Natural killer cell (primary cell): ENCODE measurements around the gene ANKRD52. TPM values are rescaled to one million over a fixed set of nuclear protein-coding genes. Genes with fewer than 3 reads are reported as not detected.

Source experiments
- ATAC-seq, 3 donors: fragments of 150-1000 bp in 2 of 3; fragments of 200-7000 bp in 1 of 3; cut with Tn5 transposase; 1 replicate in 1 of 3; 2 replicates in 2 of 3; pipeline ENCODE4 v1.10.0; 2021; ENCODE audit warnings: mild to moderate bottlenecking in 2 of 3, moderate library complexity in 2 of 3
- DNase-seq, 2 donors: peaks; one replicate each; pipeline versions ENCODE4 v3.0.0 to v3.0.0-alpha.2; 2013 to 2021; ENCODE audit warnings: mixed read lengths in 1 of 2
- H3K27ac ChIP-seq: one replicate; pipeline ENCODE4 v1.5.1; 2013; ENCODE audit warnings: mild to moderate bottlenecking, low read length
- H3K27me3 ChIP-seq: one replicate; pipeline ENCODE4 v1.6.1; 2013; ENCODE audit warnings: low read length; ENCODE audit not compliant: control insufficient read depth, insufficient read depth
- H3K36me3 ChIP-seq: one replicate; pipeline ENCODE4 v1.6.1; 2013; ENCODE audit warnings: low read length; ENCODE audit not compliant: control insufficient read depth, insufficient read depth
- H3K4me1 ChIP-seq: one replicate; pipeline ENCODE4 v1.6.1; 2013; ENCODE audit warnings: low read length; ENCODE audit not compliant: control insufficient read depth, insufficient read depth
- H3K4me3 ChIP-seq: one replicate; pipeline ENCODE4 v1.5.1; 2013; ENCODE audit warnings: low read length
- H3K9me3 ChIP-seq: one replicate; pipeline ENCODE4 v1.6.1; 2013; ENCODE audit warnings: low read length; ENCODE audit not compliant: control insufficient read depth, insufficient read depth
- H3K27ac Mint-ChIP-seq, 2 donors: one replicate each; pipeline ENCODE4 v1.8.0; 2022; ENCODE audit warnings: mild to moderate bottlenecking in 2 of 2, mixed read lengths in 2 of 2, moderate library complexity in 1 of 2
- H3K27me3 Mint-ChIP-seq, 2 donors: one replicate each; pipeline ENCODE4 v1.8.0; 2022; ENCODE audit warnings: low read depth in 2 of 2, mixed read lengths in 2 of 2
- H3K36me3 Mint-ChIP-seq: one replicate; pipeline ENCODE4 v1.8.0; 2022; ENCODE audit warnings: mixed read lengths
- H3K4me1 Mint-ChIP-seq, 2 donors: one replicate each; pipeline ENCODE4 v1.8.0; 2022; ENCODE audit warnings: mixed read lengths in 2 of 2
- H3K4me3 Mint-ChIP-seq: one replicate; pipeline ENCODE4 v1.8.0; 2022; ENCODE audit warnings: mild to moderate bottlenecking, moderate library complexity, mixed read lengths
- H3K9me3 Mint-ChIP-seq, 2 donors: one replicate each; pipeline ENCODE4 v1.8.0; 2022; ENCODE audit warnings: mixed read lengths in 2 of 2
- WGBS: methylation state at CpG from one replicate; pipeline ENCODE4 v1.1.7; 2013; ENCODE audit warnings: missing lambda C conversion rate; ENCODE audit not compliant: insufficient coverage; 5-methylcytosine and 5-hydroxymethylcytosine counted together
- intact Hi-C: fragments of 100-400 bp; cut with micrococcal nuclease; formaldehyde crosslinking; loops from one replicate; pipeline ENCODE4 v1.14.2; 2022
- total RNA-seq, 4 donors: library from RNA; stranded (reverse); fragments of 120-200 nt in 1 of 4; gene quantifications; one replicate each; pipeline versions ENCODE4 v1.2.3 to v1.2.4, GENCODE V29; 2013 to 2022
- TF ChIP-seq, protein P1 (sequence below): fragments of 200-600 bp; IDR thresholded peaks from one replicate; pipeline ENCODE4 v1.8.0; 2022; ENCODE audit warnings: antibody characterized with exemption

Gene ANKRD52
- total RNA-seq, 3 donors from 2014 or later (not counting 1 experiment from before 2014, with no cell fraction given), result 34.1 to 52.2 (median 51.4) TPM

DNA sequence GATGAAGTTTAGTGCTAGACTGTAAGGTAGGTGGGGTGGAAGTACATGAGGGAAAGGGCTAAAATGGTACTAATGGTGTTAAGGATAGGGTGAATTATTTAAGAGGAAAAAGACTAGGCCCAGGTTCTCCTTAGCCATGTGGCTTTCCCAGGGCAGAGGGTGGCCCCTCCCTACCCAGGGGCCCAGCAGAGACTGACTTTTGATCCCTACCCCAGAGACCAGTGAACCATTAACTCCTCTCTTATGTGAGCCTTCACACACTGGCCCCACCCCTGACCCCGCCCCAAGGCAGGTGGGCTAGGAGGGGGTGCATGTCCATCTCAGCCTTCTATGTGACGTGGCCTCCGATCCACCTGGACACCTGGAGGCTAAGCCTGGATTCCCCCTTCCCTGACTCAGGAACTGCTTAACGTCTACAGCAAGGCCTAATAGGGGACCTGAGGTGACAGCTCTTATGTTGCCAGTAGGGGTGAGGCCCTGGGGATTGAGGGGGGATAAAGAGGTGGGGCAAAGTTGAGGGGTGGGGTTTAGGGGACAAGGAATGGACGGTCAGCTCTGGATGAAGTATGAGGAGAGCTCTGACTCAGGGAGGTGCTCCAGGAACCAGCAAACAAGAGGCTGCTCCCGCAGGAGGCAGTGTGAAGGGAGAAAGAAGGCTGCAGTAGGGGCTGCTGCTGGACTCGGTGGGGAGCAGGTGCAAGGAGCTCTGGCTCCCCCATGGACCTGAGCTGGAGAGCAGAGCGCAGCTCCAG is 27.6 kb downstream of the ANKRD52 start:
- H3K36me3 Mint-ChIP-seq, result no peaks in the 10 kb centered on the region
- H3K4me1 Mint-ChIP-seq, result peaks cover 5 to 7% of the 10 kb centered on the region in 2 donors
- 93% methylated on average over 8 of the region's 8 CpGs for WGBS
- TF ChIP-seq, protein P1, sequence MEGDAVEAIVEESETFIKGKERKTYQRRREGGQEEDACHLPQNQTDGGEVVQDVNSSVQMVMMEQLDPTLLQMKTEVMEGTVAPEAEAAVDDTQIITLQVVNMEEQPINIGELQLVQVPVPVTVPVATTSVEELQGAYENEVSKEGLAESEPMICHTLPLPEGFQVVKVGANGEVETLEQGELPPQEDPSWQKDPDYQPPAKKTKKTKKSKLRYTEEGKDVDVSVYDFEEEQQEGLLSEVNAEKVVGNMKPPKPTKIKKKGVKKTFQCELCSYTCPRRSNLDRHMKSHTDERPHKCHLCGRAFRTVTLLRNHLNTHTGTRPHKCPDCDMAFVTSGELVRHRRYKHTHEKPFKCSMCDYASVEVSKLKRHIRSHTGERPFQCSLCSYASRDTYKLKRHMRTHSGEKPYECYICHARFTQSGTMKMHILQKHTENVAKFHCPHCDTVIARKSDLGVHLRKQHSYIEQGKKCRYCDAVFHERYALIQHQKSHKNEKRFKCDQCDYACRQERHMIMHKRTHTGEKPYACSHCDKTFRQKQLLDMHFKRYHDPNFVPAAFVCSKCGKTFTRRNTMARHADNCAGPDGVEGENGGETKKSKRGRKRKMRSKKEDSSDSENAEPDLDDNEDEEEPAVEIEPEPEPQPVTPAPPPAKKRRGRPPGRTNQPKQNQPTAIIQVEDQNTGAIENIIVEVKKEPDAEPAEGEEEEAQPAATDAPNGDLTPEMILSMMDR, result no peak
- Histone ChIP-seq H3K36me3 (peaks cover 2% of the 10 kb centered on the region), H3K27ac (no peak overlapping the region), H3K9me3 (no peaks in the 10 kb centered on the region), H3K4me3 (no peak overlapping the region), H3K4me1 (no peaks in the 10 kb centered on the region), H3K27me3 (no peaks in the 10 kb centered on the region)
- no peaks in the 10 kb centered on the region for H3K9me3 Mint-ChIP-seq
- DNase-seq (no peak), ATAC-seq (no peak)
- no peak overlapping the region for H3K4me3 Mint-ChIP-seq
- intact Hi-C loops, result no loop called here
- no peaks in the 10 kb centered on the region for H3K27me3 Mint-ChIP-seq
- no peak overlapping the region for H3K27ac Mint-ChIP-seq

DNA sequence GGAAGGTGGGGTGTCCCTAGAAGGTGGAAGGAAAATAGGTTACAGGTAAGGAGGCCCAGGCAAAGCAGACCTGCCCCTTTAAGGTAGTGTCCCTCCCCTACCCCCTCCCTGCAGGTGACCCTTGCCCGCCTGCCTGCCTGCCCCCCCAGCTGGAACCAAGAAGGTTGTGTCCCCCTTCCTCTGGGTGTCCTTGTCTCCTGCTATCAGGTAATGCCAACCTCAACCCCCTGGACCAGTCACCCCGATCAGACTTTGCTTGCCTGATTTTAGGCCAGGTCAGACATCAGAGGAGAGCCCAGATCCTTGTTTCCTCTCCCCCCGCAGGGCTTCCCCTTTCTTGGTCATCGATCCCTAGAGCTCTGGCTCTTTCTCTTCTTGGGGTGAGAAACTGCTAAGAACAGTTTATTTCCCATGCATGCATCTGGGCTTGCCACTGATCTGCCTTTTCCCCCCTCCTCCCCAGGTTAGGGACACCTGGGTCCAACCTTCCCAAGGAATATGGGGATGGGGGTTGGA is 28.2 kb downstream of the ANKRD52 start, which contains the start of gene SLC39A5:
TSS of gene SLC39A5 (plus strand) at position 136 of the 516 bp plus-strand sequence. CDS start 1,224 bp downstream, outside the sequence.
- Mint-ChIP-seq H3K27ac (no peak within 1 kb of the TSS), H3K36me3 (no peaks in the 10 kb centered on the region), H3K4me1 (peaks cover 11 to 14% of the 10 kb centered on the region in 2 donors), H3K27me3 (no peaks in the 10 kb centered on the region), H3K4me3 (no peak within 1 kb of the TSS), H3K9me3 (no peaks in the 10 kb centered on the region)
- intact Hi-C loops, result loop anchor here (10.0 kb wide), 1 partner anchor 185 kb away; the partner anchor contains the start of gene RPS26
- peaks cover 2% of the 10 kb centered on the region for H3K36me3 ChIP-seq
- TF ChIP-seq, protein P1, result no peak
- H3K9me3 ChIP-seq, result no peaks in the 10 kb centered on the region
- H3K27ac ChIP-seq, result no peak within 1 kb of the TSS
- ATAC-seq (no peak), DNase-seq (no peak)
- H3K4me3 ChIP-seq, result no peak within 1 kb of the TSS
- peaks cover 1% of the 10 kb centered on the region for H3K4me1 ChIP-seq
- WGBS, result 60% methylated on average over 4 of the region's 4 CpGs
- H3K27me3 ChIP-seq, result no peaks in the 10 kb centered on the region

DNA sequence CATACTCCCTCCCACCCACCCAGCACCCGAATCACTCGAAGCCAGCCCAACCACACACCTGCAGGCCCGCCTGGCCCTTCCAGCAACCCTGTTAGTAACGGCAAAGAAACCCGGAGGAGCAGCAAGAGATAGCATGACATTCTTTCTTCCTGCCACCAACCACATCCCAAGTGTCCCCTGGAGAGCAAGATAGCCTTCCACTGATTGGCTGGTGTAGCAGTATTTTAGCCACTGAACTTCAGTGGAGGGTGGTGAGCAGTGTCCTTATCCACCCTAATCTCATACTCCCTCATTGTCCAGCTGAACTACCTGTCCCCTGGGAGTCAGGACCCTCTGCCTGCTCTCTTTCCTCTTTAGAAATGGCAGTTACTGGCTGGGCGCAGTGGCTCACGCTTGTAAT is 29.1 kb downstream of the ANKRD52 start:
- Histone ChIP-seq H3K36me3 (peaks cover 2% of the 10 kb centered on the region), H3K27me3 (no peaks in the 10 kb centered on the region), H3K9me3 (no peaks in the 10 kb centered on the region), H3K4me3 (no peak overlapping the region), H3K27ac (no peak overlapping the region), H3K4me1 (peaks cover 8% of the 10 kb centered on the region)
- H3K9me3 Mint-ChIP-seq, result no peaks in the 10 kb centered on the region
- H3K4me3 Mint-ChIP-seq, result no peak overlapping the region
- TF ChIP-seq, protein P1, result no peak
- intact Hi-C loops, result loop anchor here (10.0 kb wide), 1 partner anchor 184 kb away; the partner anchor contains the start of gene RPS26
- DNase-seq (no peak), ATAC-seq (no peak)
- H3K36me3 Mint-ChIP-seq, result no peaks in the 10 kb centered on the region
- no peaks in the 10 kb centered on the region for H3K27me3 Mint-ChIP-seq
- WGBS, result 89% methylated on average over 3 of the region's 7 CpGs
- peaks cover 16 to 20% of the 10 kb centered on the region in 2 donors for H3K4me1 Mint-ChIP-seq
- H3K27ac Mint-ChIP-seq, result no peak overlapping the region
